Uterus (tissue), 4 donors: ENCODE data around the gene ESRP2. TPM values are rescaled to one million over a fixed set of nuclear protein-coding genes. Genes with fewer than 3 reads are reported as not detected.

Experiments
- DNase-seq, 2 donors: peaks; one replicate each; pipeline ENCODE4 v3.0.0-alpha.2; 2019 to 2020
- H3K27ac ChIP-seq, 2 donors: fragments of 200-600 bp; sonication (generic); 1 replicate in 1 of 2; 2 replicates in 1 of 2; pipeline ENCODE4 v1.5.1; 2016 to 2018
- H3K27me3 ChIP-seq, 2 donors: fragments of 200-600 bp; sonication (generic); one replicate each; pipeline ENCODE4 v1.5.1; 2018 to 2019; ENCODE audit warnings: control low read depth in 1 of 2
- H3K36me3 ChIP-seq, 2 donors: fragments of 200-600 bp; sonication (generic); one replicate each; pipeline ENCODE4 v1.5.1; 2019; ENCODE audit warnings: control low read depth in 1 of 2
- H3K4me1 ChIP-seq, 2 donors: fragments of 200-600 bp; sonication (generic); one replicate each; pipeline ENCODE4 v1.5.1; 2018 to 2019; ENCODE audit warnings: control low read depth in 1 of 2
- H3K4me3 ChIP-seq, 2 donors: fragments of 200-600 bp; sonication (generic); 1 replicate in 1 of 2; 2 replicates in 1 of 2; pipeline ENCODE4 v1.5.1; 2018 to 2019; ENCODE audit warnings: mild to moderate bottlenecking in 1 of 2
- H3K9me3 ChIP-seq, 2 donors: fragments of 200-600 bp; sonication (generic); one replicate each; pipeline ENCODE4 v1.5.1; 2019; ENCODE audit warnings: control low read depth in 1 of 2
- CTCF ChIP-seq, 4 experiments: fragments of 200-600 bp in 2 of 4; fragments of 450-650 bp in 2 of 4; sonication (generic) in 2 of 4; IDR thresholded peaks; one replicate each; pipeline ENCODE4 v1.5.1; 2016 to 2019; ENCODE audit warnings: antibody characterized with exemption in 4 of 4, mild to moderate bottlenecking in 2 of 4, moderate library complexity in 1 of 4
- POLR2A ChIP-seq, 2 donors: fragments of 450-650 bp; IDR thresholded peaks; one replicate each; pipeline ENCODE4 v1.6.1; 2016; ENCODE audit warnings: antibody characterized with exemption in 2 of 2, mild to moderate bottlenecking in 1 of 2, moderate library complexity in 1 of 2
- intact Hi-C: fragments of 100-400 bp; cut with DNase I; formaldehyde crosslinking; loops from one replicate; pipeline ENCODE4 v1.15.1; 2023; ENCODE audit warnings: low total_unique reads
- total RNA-seq, 4 donors: library from RNA; depleted of rRNA in 3 of 4; stranded (reverse); fragments of >200 nt in 3 of 4; gene quantifications; one replicate each; pipeline versions ENCODE4 v1.1.0 to v1.2.4, GENCODE V29; 2014 to 2023
- donor health status: DM: yes; HTN: yes; CAD: no.

The ESRP2 gene
- total RNA-seq, 4 donors from 2014 or later = 0.26 to 5.3 (median 0.50) TPM

DNA sequence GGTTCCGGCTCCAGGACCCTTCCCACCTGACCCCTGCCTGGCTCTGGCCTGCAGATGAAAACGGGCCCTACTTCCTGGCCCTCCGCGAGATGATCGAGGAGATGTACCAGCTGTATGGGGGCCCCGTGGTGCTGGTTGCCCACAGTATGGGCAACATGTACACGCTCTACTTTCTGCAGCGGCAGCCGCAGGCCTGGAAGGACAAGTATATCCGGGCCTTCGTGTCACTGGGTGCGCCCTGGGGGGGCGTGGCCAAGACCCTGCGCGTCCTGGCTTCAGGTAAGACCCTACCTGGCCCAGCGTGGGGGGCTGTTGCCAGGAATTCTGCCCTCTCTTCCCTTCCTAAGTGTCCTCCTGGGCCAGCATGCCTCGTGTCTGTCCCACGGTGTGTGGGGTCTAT lies 19.8 kb upstream of the ESRP2 start:
- intact Hi-C loops = no loop called here
- TF ChIP-seq POLR2A (IDR thresholded peaks at IDR 0.05) = no peak
- no peak for TF ChIP-seq CTCF (IDR thresholded peaks at IDR 0.05)
- H3K4me3 ChIP-seq = no peak overlapping the region
- no peak for DNase-seq
- no peaks in the 10 kb centered on the region for H3K27me3 ChIP-seq
- no peak overlapping the region for H3K27ac ChIP-seq
- no peaks in the 10 kb centered on the region for H3K9me3 ChIP-seq
- H3K4me1 ChIP-seq = no peaks in the 10 kb centered on the region
- no peaks in the 10 kb centered on the region for H3K36me3 ChIP-seq

DNA sequence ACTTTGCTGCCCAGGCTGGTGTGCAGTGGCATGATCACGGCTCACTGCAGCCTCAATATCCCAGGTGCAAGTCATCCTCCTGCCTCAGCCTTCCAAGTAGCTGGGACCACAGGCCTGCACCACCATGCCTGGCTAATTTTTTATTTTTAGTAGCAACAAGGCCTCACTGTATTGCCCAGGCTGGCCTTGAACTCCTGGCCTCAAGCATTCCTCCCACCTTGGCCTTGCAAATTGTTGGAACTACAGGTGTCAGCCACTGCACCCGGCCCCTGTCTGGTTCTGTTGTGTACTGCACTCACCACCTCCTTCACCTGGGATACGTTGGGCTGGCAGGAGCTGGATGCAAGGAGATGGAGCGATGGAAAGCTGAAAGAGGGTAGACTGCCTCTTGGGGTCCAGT lies 17.8 kb upstream of the ESRP2 start:
- Histone ChIP-seq H3K4me1 (no peaks in the 10 kb centered on the region), H3K27me3 (no peaks in the 10 kb centered on the region), H3K36me3 (no peaks in the 10 kb centered on the region), H3K4me3 (no peak overlapping the region), H3K9me3 (no peaks in the 10 kb centered on the region), H3K27ac (no peak overlapping the region)
- intact Hi-C loops = no loop called here
- TF ChIP-seq CTCF (IDR thresholded peaks at IDR 0.05) (no peak), POLR2A (IDR thresholded peaks at IDR 0.05) (no peak)
- DNase-seq = no peak

DNA sequence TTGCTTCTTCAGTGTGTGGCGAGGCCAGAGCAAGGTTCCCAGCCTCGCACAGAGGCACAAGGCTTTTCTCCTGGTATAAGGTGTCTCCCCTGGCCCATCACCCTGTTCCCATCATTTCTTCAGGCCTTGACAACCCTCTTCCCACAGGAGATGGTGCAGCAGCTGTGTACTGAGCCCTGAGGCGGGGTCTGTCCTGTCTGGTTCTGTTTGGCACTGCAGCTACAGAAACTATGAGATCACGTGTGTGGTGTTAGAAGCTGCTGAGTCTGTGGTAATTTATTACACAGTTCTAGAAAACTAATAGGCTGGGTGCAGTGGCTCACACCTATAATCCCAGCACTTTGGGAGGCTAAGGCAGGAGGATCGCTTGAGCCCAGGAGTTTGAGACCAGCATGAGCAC lies 16.5 kb upstream of the ESRP2 start:
- no peak for TF ChIP-seq CTCF (IDR thresholded peaks at IDR 0.05)
- TF ChIP-seq POLR2A (IDR thresholded peaks at IDR 0.05) = no peak
- Histone ChIP-seq H3K4me3 (no peak overlapping the region), H3K36me3 (no peaks in the 10 kb centered on the region), H3K27ac (no peak overlapping the region), H3K27me3 (no peaks in the 10 kb centered on the region), H3K4me1 (no peaks in the 10 kb centered on the region), H3K9me3 (no peaks in the 10 kb centered on the region)
- intact Hi-C loops = no loop called here
- no peak for DNase-seq

- H3K27ac ChIP-seq = no peak overlapping the region
- H3K4me3 ChIP-seq = no peak overlapping the region
- H3K36me3 ChIP-seq = no peaks in the 10 kb centered on the region
- TF ChIP-seq CTCF (IDR thresholded peaks at IDR 0.05) (no peak), POLR2A (IDR thresholded peaks at IDR 0.05) (no peak)
- no peaks in the 10 kb centered on the region for H3K27me3 ChIP-seq
- no peaks in the 10 kb centered on the region for H3K9me3 ChIP-seq
- DNase-seq = no peak
- intact Hi-C loops = no loop called here
- no peaks in the 10 kb centered on the region for H3K4me1 ChIP-seq
These were observed 15.9 kb upstream of the ESRP2 start for GRCh38 chr16:68251832-68252231.

DNA sequence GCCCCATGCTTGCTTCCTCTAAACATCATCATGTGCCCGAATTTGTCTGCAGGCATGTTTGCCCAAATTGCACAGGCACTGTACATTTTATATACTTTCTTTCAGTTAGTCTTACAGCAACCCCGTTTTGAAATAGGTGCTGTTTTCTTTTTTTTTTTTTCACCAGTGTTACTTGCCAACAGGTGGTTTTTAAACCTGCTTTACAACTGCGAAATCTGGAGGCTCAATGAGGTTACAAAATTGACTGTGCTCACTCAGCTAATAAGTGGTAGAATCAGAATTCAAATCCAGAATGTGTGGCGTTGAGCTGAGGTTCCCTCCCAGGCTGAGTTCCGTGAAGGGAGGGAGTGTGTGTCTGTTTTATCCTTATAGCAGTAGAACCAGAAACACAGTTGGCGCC lies 15.0 kb upstream of the ESRP2 start:
- Histone ChIP-seq H3K4me1 (peaks cover 0 to 8% of the 10 kb centered on the region in 2 donors), H3K27me3 (no peaks in the 10 kb centered on the region), H3K36me3 (no peaks in the 10 kb centered on the region), H3K9me3 (no peaks in the 10 kb centered on the region), H3K4me3 (no peak overlapping the region), H3K27ac (no peak overlapping the region)
- intact Hi-C loops = no loop called here
- TF ChIP-seq CTCF (IDR thresholded peaks at IDR 0.05) (no peak), POLR2A (IDR thresholded peaks at IDR 0.05) (no peak)
- no peak for DNase-seq
